ENCODE measurements around the gene EDNRA. TPM values are rescaled to one million over a fixed set of nuclear protein-coding genes. Genes with fewer than 3 reads are reported as not detected.

EDNRA gene
- total RNA-seq, 1 experiment from 2014 or later, result 0.73 TPM

DNA sequence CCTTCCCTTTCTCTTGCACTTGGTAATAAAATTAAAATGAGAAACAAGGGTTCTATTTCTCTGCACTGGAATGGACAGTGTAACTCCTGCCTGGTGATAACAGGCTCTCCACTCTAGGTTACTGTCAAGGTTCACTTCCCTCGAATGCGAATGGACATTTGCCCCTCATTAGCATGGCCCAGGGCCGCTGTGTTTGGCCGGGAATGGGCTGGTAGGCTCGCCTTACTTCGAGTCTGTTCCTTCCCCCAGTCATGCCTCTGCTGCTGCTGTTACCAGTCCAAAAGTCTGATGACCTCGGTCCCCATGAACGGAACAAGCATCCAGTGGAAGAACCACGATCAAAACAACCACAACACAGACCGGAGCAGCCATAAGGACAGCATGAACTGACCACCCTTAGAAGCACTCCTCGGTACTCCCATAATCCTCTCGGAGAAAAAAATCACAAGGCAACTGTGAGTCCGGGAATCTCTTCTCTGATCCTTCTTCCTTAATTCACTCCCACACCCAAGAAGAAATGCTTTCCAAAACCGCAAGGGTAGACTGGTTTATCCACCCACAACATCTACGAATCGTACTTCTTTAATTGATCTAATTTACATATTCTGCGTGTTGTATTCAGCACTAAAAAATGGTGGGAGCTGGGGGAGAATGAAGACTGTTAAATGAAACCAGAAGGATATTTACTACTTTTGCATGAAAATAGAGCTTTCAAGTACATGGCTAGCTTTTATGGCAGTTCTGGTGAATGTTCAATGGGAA is 61.5 kb downstream of the EDNRA start:
- peak overlapping the region; percentile 77 for H3K4me3 Mint-ChIP-seq (ENCODE audit: unreplicated experiment)
- H3K4me1 Mint-ChIP-seq (ENCODE audit: low read depth, unreplicated experiment), result peaks cover 18% of the 10 kb centered on the region
- no peaks in the 10 kb centered on the region for H3K9me3 Mint-ChIP-seq (ENCODE audit: unreplicated experiment)
- Histone ChIP-seq H3K36me3 (ENCODE audit: control insufficient read depth, insufficient read depth, low read length) (no peaks in the 10 kb centered on the region), H3K4me1 (peaks cover 8% of the 10 kb centered on the region; the same call in 1 of the 2 replicates), H3K4me3 (ENCODE audit: low read depth, low read length) (peak overlapping the region; percentile 26), H3K27me3 (replicated peaks; ENCODE audit: control insufficient read depth, insufficient read depth, low read length) (no peaks in the 10 kb centered on the region), H3K9me3 (no peaks in the 10 kb centered on the region)
- intact Hi-C loops (cut with micrococcal nuclease; ENCODE audit: unreplicated experiment), result no loop called here
- no peak for TF ChIP-seq CTCF (IDR thresholded peaks at IDR 0.05; ENCODE audit: insufficient read depth in 1 of 2, low read depth in 1 of 2, low read length in 1 of 2, severe bottlenecking in 1 of 2, unreplicated experiment in 1 of 2)
- no peaks in the 10 kb centered on the region for H3K36me3 Mint-ChIP-seq (ENCODE audit: insufficient read depth, unreplicated experiment)
- BruUV-seq (replicated peaks), result TSS peak; percentile 78
- H3K27ac Mint-ChIP-seq (ENCODE audit: unreplicated experiment), result peak overlapping the region; percentile 67
- ChIA-PET POLR2A (no interaction called here), CTCF (no interaction called here)
- H3K27me3 Mint-ChIP-seq (ENCODE audit: insufficient read depth, unreplicated experiment), result no peaks in the 10 kb centered on the region
- peak; percentile 33 to 45 for DNase-seq

- Histone ChIP-seq H3K4me1 (peaks cover 8% of the 10 kb centered on the region; the same call in 1 of the 2 replicates), H3K4me3 (ENCODE audit: low read depth, low read length) (peak overlapping the region; percentile 26), H3K9me3 (no peaks in the 10 kb centered on the region), H3K27me3 (replicated peaks; ENCODE audit: control insufficient read depth, insufficient read depth, low read length) (no peaks in the 10 kb centered on the region), H3K36me3 (ENCODE audit: control insufficient read depth, insufficient read depth, low read length) (no peaks in the 10 kb centered on the region)
- peak overlapping the region; percentile 77 for H3K4me3 Mint-ChIP-seq (ENCODE audit: unreplicated experiment)
- H3K9me3 Mint-ChIP-seq (ENCODE audit: unreplicated experiment), result no peaks in the 10 kb centered on the region
- intact Hi-C loops (cut with micrococcal nuclease; ENCODE audit: unreplicated experiment), result no loop called here
- POLR2A ChIA-PET, result no interaction called here
- H3K27me3 Mint-ChIP-seq (ENCODE audit: insufficient read depth, unreplicated experiment), result no peaks in the 10 kb centered on the region
- no peak for DNase-seq
- CTCF ChIA-PET, result no interaction called here
- peak overlapping the region; percentile 67 for H3K27ac Mint-ChIP-seq (ENCODE audit: unreplicated experiment)
- H3K4me1 Mint-ChIP-seq (ENCODE audit: low read depth, unreplicated experiment), result peaks cover 18% of the 10 kb centered on the region
- TF ChIP-seq CTCF (IDR thresholded peaks at IDR 0.05; ENCODE audit: insufficient read depth in 1 of 2, low read depth in 1 of 2, low read length in 1 of 2, severe bottlenecking in 1 of 2, unreplicated experiment in 1 of 2), result no peak
- H3K36me3 Mint-ChIP-seq (ENCODE audit: insufficient read depth, unreplicated experiment), result no peaks in the 10 kb centered on the region
- BruUV-seq (replicated peaks), result no TSS peak
Observed at GRCh38 chr4:147543034-147543433, 62.1 kb downstream of the EDNRA start.

DNA sequence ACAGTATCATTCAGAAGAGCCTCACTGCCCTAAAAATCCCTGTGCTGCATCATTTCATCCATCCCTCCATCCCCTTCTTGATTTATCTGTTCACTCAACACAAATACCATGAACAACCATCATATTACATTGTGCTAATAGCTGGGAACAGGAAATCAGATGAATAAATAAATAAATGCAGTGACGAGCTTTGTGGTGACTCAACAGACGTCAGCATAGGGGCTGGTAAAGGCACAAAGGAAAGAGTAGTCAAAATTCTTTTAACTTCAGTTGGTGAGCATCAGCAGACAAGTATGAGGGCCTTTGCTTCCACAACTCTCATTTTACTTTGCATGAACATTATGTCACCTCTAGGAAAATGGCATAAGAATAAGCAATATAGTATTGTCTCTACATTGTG is 65.5 kb downstream of the EDNRA start:
- Histone ChIP-seq H3K9me3 (no peaks in the 10 kb centered on the region), H3K4me3 (ENCODE audit: low read depth, low read length) (no peak overlapping the region), H3K4me1 (peaks cover 6% of the 10 kb centered on the region; the same call in 1 of the 2 replicates), H3K27me3 (replicated peaks; ENCODE audit: control insufficient read depth, insufficient read depth, low read length) (no peaks in the 10 kb centered on the region), H3K36me3 (ENCODE audit: control insufficient read depth, insufficient read depth, low read length) (no peaks in the 10 kb centered on the region)
- Mint-ChIP-seq H3K27me3 (ENCODE audit: insufficient read depth, unreplicated experiment) (no peaks in the 10 kb centered on the region), H3K4me3 (ENCODE audit: unreplicated experiment) (no peak overlapping the region), H3K9me3 (ENCODE audit: unreplicated experiment) (no peaks in the 10 kb centered on the region), H3K36me3 (ENCODE audit: insufficient read depth, unreplicated experiment) (no peaks in the 10 kb centered on the region), H3K27ac (ENCODE audit: unreplicated experiment) (no peak overlapping the region), H3K4me1 (ENCODE audit: low read depth, unreplicated experiment) (peaks cover 16% of the 10 kb centered on the region)
- no TSS peak for BruUV-seq (replicated peaks)
- intact Hi-C loops (cut with micrococcal nuclease; ENCODE audit: unreplicated experiment), result no loop called here
- no peak for DNase-seq
- no peak for TF ChIP-seq CTCF (IDR thresholded peaks at IDR 0.05; ENCODE audit: insufficient read depth in 1 of 2, low read depth in 1 of 2, low read length in 1 of 2, severe bottlenecking in 1 of 2, unreplicated experiment in 1 of 2)
- POLR2A ChIA-PET, result no interaction called here
- CTCF ChIA-PET, result no interaction called here
